ENCODE results near the gene MAGI2.

Gene MAGI2

GRCh38 chr7:78071491-78072200 is 1381.8 kb downstream of the MAGI2 start:
- no peak for DNase-seq (ENCODE audit: low read depth in 3 of 3, low spot score in 1 of 3)

- DNase-seq (ENCODE audit: low read depth in 3 of 3, low spot score in 1 of 3) = no peak
These were observed 1386.9 kb downstream of the MAGI2 start for GRCh38 chr7:78066599-78066998.

GRCh38 chr7:78063758-78064157 is 1389.7 kb downstream of the MAGI2 start:
- no peak for DNase-seq (ENCODE audit: low read depth in 3 of 3, low spot score in 1 of 3)

- DNase-seq (ENCODE audit: low read depth in 3 of 3, low spot score in 1 of 3) = no peak
These were observed 1391.3 kb downstream of the MAGI2 start for GRCh38 chr7:78062214-78062613.

- DNase-seq (ENCODE audit: low read depth in 3 of 3, low spot score in 1 of 3) = no peak
These were observed 1395.9 kb downstream of the MAGI2 start for GRCh38 chr7:78057571-78057970.

GRCh38 chr7:78055599-78055998 is 1397.9 kb downstream of the MAGI2 start:
- no peak for DNase-seq (ENCODE audit: low read depth in 3 of 3, low spot score in 1 of 3)

GRCh38 chr7:78055001-78055573 is 1398.4 kb downstream of the MAGI2 start:
- no peak for DNase-seq (ENCODE audit: low read depth in 3 of 3, low spot score in 1 of 3)

GRCh38 chr7:78052112-78052511 is 1401.4 kb downstream of the MAGI2 start:
- no peak for DNase-seq (ENCODE audit: low read depth in 3 of 3, low spot score in 1 of 3)

GRCh38 chr7:78047800-78048199 is 1405.7 kb downstream of the MAGI2 start:
- DNase-seq (ENCODE audit: low read depth in 3 of 3, low spot score in 1 of 3) = no peak

- no peak for DNase-seq (ENCODE audit: low read depth in 3 of 3, low spot score in 1 of 3)
These were observed 1410.3 kb downstream of the MAGI2 start for GRCh38 chr7:78043159-78043558.

GRCh38 chr7:78041423-78041822 is 1412.0 kb downstream of the MAGI2 start:
- DNase-seq (ENCODE audit: low read depth in 3 of 3, low spot score in 1 of 3) = no peak

- peak in 2 of 3 donors; percentile 12 to 26 for DNase-seq (ENCODE audit: low read depth in 3 of 3, low spot score in 1 of 3)
These were observed 1413.4 kb downstream of the MAGI2 start for GRCh38 chr7:78039790-78040776.

GRCh38 chr7:78038465-78039080 is 1414.9 kb downstream of the MAGI2 start:
- DNase-seq (ENCODE audit: low read depth in 3 of 3, low spot score in 1 of 3) = no peak

- DNase-seq (ENCODE audit: low read depth in 3 of 3, low spot score in 1 of 3) = no peak
These were observed 1415.9 kb downstream of the MAGI2 start for GRCh38 chr7:78037603-78038002.

GRCh38 chr7:78033410-78033809 is 1420.1 kb downstream of the MAGI2 start:
- no peak for DNase-seq (ENCODE audit: low read depth in 3 of 3, low spot score in 1 of 3)

GRCh38 chr7:78026492-78026891 is 1427.0 kb downstream of the MAGI2 start:
- DNase-seq (ENCODE audit: low read depth in 3 of 3, low spot score in 1 of 3) = no peak

- DNase-seq (ENCODE audit: low read depth in 3 of 3, low spot score in 1 of 3) = no peak
These were observed 1428.9 kb downstream of the MAGI2 start for GRCh38 chr7:78024591-78024990.

- DNase-seq (ENCODE audit: low read depth in 3 of 3, low spot score in 1 of 3) = no peak
These were observed 1430.3 kb downstream of the MAGI2 start for GRCh38 chr7:78023191-78023590.

- DNase-seq (ENCODE audit: low read depth in 3 of 3, low spot score in 1 of 3) = no peak
These were observed 1431.3 kb downstream of the MAGI2 start for GRCh38 chr7:78022165-78022564.

GRCh38 chr7:78020874-78021249 is 1432.6 kb downstream of the MAGI2 start:
- DNase-seq (ENCODE audit: low read depth in 3 of 3, low spot score in 1 of 3) = no peak

GRCh38 chr7:78020136-78020873 is 1433.2 kb downstream of the MAGI2 start:
- DNase-seq (ENCODE audit: low read depth in 3 of 3, low spot score in 1 of 3) = no peak

Measured in stimulated activated CD4-positive, alpha-beta T cell treated with anti-CD3 and anti-CD28 coated beads, TNF-alpha, amount 100 ng/mL, for 1 hour (primary cell).